Stimulated activated CD4-positive, alpha-beta T cell treated with anti-CD3 and anti-CD28 coated beads, TNF-alpha, amount 100 ng/mL, for 48 hours (primary cell): Measurements from ENCODE around the gene TRIM52.
"Not testable (repeated sequence)": the region's sequence is repeated elsewhere in the genome, so short reads cannot be mapped to it uniquely, and the experiment has no call there.

Experiments
- DNase-seq, 3 donors: peaks; one replicate each; pipeline ENCODE4 v3.0.0-alpha.2; 2020; ENCODE audit warnings: low read depth in 3 of 3

Gene TRIM52

DNA sequence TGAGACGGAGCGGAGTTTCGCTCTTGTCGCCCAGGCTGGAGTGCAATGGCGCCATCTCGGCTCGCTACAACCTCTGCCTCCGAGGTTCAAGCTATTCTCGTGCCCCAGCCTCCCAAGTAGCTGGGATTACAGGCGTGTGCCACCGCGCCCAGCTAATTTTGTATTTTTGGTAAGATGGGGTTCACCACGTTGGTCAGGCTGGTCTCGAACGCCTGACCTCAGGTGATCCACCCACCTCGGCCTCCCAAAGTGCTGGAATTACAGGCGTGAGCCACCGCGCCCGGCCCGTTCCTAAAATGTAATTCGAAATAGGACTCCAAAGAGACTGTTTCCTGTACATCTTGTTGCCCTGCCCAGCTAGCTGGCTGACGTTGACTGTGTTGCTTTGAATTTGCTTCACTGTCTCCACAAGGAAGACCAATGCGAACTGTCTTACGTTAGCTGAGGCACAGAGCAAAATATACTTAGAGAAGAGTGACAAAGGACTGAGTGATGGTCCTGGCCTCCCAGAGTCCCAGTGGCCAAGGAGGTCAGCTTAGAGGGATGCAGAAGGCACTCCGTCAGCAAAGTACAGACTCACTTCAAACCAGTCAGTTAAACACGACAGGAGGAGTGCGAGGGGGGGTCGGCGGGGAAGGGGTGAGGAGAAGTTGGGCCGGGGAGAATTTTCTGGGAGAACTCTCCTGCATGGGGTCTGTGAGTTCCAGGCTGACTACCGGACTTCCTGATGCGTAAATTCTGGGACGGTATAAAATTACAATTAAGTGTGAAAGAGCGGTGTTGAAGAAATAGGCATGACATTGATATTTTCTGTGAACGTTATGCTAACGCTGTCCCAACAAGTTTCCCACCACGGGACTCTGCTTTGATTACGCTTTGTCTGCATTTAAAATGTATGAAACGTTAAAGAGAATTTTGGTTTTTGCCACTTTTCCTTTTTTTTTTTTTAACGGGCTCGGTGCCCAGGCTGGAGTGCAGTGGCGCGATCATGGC is 44.6 kb downstream of the TRIM52 start:
- DNase-seq, result no peak

DNA sequence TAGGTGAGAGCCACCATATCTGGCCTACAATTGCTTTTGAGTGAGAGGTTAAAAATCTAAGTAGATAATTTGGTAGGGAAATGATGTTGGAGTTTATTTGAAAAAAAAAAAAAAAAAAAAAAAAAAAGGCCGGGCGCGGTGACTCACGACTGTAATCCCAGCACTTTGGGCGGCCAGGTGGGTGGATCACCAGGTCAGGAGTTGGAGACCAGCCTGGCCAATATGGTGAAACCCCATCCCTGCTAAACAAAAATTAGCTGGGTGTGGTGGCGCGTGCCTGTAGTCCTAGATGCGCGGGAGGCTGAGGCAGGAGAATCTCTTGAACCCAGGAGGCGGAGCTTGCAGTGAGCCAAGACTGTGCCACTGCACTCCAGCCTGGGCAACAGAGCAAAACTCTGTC is 46.7 kb downstream of the TRIM52 start:
- not testable (repeated sequence) for DNase-seq

DNA sequence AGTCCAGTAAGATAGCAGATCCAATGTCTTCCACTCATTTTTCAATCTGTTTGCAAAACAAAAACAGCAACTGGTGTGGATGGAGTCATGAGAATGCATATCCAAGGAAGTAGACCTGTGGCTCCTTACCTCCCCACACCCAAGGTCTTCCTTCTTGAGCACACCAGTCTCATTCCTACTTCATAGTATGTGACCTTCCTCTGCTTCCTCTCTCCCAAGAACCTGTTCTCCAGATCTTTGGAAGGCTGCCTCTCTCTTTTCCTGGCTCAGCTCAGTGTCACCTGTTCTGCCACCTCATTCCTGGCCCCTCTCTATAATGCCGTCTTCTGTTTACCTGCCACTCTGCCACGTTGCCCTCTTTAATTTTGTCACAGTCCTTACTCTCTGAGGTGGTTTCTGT is 48.0 kb downstream of the TRIM52 start:
- no peak for DNase-seq

DNA sequence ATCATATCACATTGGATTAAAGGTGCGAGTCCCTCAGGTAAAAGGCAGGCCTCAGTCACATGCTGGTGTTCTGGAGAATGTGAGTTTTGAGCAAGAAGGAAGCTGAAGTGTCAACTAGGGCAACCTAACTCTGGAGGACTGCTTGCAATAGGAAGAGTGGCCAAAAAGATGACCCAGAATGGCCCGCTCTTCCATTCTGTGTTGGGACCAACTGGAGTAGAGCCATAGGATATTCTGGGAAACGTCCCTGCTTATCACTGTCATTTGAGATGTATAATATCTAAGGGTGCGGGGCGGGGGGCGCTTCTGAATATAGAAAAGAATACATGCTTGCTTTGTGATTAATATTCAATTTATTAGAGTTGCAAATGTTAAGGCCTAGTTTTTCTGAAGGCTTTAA is 48.9 kb downstream of the TRIM52 start:
- DNase-seq, result no peak

DNA sequence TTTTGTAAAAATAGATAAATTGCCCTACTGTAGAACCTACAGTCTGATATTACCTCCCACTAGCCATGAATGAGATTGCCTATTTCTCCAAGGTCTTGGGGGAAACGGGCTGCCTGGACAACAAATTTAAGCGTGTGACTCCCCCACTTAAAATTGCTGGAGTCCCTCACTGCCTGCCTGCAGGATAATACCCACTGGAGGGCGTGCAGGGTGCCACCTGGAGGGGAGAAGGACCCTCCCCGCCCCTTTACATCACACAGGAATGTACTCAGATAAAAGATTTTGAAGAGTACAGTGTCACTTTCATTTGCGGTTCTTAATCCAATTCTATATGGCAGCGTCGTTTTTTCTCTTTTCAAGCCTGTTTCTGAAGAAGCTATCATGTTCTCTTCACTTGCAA is 49.7 kb downstream of the TRIM52 start:
- no peak for DNase-seq

DNA sequence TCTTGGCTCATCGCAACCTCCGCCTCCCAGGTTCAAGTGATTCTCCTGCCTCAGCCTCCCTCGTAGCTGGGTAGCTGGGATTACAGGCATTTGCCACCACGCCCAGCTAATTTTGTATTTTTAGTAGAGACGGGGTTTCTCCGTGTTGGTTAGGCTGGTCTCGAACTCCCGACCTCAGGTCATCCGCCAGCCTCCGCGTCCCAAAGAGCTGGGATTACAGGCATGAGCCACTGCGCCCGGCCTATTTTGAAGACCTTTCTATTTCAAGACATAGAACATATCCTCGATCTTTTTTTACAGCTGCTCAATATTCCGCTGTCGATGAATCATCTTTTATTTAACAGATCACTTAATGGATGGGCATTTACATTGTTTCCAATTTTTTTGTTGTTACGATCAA is 50.2 kb downstream of the TRIM52 start:
- not testable (repeated sequence) for DNase-seq

DNA sequence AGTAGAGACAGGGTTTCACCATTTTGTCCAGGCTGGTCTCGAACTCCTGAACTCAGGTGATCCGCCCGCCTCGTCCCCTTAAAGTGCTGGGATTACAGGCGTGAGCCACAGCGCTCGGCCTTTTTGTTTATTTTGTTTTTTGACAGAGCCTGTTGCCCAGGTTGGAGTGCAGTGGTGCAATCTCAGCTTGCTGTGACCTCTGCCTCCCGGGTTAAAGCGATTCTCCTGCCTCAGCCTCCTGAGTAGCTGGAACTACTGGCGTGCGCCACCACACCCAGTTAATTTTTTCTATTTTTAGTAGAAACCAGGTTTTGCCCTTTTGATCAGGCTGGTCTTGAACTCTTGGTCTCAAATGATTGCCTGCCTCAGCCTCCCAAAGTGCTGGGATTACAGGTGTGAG is 50.8 kb downstream of the TRIM52 start:
- DNase-seq, result not testable (repeated sequence)

DNA sequence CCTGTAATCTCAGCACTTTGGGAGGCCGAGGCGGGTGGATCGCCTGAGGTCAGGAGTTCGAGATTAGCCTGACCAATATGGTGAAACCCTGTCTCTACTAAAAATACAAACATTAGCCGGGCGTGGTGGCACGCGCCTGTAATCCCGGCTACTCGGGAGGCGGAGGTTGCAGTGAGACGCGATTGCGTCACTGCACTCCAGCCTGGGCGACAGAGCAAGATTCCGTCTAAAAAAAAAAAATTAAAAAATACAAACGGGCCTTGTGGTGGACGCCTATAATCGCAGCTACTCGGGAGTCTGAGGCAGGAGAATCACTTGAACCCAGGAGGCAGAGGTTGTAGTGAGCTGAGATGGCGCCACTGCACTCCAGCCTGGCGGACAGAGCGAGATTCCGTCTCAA is 51.9 kb downstream of the TRIM52 start:
- DNase-seq, result not testable (repeated sequence)

DNA sequence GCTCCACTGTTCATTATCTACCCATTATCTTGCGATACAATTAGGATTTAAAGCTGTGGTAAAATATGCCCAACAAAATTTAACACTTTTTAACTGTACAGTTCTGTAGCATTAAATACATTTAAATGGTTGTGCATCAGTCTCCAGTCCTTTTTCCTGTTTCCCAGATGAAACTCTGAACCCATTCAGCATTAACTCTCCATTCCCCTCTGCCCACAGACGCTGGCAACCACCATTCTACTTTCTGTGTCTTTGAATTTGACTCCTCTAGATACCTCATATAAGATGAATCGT is 53.0 kb downstream of the TRIM52 start:
- no peak for DNase-seq

DNA sequence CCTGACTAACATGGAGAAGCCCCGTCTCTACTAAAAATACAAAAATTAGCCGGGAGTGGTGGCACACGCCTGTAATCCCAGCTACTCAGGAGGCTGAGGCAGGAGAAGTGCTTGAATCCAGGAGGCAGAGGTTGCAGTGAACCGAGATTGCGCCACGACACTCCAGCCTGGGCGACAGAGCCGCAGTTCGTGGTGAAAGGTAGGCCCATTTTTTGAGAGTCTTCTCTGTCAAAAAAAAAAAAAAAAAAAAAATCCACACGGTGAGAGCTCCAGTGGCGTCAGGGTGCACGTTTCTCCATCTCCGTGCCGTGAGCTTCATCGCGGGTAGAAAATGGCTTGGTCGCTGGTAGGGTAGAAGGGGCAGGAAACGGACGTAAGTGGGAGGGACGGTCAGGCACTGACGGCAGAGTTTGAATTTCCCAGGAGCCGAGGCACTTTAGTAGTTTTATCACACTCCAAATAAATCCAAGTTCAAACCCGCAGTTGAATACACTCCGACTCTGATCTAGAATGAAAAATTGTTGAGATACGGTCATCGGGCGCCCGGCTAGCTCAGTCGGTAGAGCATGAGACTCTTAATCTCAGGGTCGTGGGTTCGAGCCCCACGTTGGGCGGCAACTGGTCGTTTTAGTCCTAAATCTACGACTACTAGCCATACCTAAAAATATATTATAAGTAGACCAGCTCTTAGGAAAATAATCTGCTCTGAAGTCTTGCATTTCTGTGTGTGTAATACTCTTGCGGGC is 53.6 kb downstream of the TRIM52 start:
- peak; percentile 80 to 81 (median 81) for DNase-seq

DNA sequence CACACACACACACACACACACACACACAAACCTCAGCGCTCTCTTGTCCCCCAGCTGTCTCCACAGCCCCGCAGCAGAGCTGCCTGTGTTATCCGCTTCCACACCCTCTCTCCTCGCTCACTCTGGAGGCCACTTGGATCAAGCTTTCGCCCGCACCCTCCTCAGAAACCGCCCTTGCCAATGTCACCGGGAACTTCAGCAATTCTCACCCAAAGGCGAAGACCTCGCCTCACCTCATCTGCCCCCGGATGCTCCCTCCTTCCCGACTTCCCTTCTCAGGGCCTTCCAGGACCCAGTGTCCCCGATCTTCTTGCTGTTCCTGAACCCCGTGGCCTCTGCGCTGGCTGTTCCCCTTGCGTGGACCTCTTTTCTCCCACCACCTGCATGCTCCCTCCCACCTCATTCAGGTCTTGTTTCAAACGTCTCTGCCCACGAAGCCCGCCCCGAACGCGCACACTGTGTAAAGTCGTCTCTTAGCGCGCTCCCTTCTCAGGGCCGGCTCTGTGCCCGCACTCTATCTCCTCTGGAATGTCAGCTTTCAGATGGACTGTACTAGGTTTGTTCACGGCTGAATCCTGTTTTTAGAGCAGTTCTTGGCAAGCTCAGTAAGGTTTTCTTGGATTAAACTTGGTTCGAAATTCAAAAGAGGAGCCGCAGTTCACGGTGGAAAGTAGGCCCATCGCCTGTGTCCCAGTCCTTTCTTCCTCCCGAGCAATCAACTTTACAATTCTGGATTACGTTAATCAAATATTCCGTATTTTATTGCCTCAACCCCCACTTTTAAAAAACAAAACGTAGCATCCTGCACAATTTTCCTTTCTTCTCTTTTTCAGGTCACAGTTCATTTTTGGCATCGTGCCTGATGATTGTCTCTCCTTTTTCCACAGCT is 54.9 kb downstream of the TRIM52 start:
- DNase-seq, result no peak
